Measurements from ENCODE around the gene COMMD10.
"Not testable (repeated sequence)": the region's sequence is repeated elsewhere in the genome, so short reads cannot be mapped to it uniquely, and the experiment has no call there.

Gene COMMD10

DNA sequence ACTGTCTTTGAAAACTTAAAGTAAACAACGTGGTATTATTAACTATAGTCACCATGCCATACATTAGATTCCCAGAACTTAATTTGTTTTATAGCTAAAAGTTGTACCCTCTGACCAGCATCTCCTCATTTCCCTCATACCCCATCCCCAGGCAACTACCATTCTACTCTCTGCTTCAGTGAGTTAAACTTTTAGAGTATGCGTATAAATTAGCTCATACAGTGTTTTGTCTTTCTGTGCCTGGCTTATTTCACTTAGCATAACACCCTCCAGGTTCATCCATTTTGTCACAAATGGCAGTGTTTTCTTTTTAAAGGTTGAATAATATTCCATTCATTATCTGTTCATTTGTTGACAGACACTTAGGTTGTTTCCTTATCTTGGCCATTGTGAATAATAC is 14.2 kb downstream of the COMMD10 start:
- DNase-seq = no peak

DNA sequence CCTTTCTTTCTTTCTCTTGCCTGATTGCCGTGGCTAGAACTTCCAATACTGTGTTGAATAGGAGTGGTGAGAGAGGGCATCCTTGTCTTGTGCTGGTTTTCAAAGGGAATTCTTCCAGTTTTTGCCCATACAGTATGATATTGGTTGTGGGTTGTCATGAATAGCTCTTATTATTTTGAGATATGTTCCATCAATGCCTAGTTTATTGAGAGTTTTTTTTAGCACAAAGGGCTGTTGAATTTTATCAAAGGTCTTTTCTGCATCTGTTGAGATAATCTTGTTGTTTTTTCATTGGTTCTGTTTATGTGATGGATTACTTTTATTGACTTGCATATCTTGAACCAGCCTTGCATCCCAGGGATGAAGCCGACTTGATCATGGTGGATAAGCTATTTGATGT is 20.1 kb downstream of the COMMD10 start:
- not testable (repeated sequence) for DNase-seq

DNA sequence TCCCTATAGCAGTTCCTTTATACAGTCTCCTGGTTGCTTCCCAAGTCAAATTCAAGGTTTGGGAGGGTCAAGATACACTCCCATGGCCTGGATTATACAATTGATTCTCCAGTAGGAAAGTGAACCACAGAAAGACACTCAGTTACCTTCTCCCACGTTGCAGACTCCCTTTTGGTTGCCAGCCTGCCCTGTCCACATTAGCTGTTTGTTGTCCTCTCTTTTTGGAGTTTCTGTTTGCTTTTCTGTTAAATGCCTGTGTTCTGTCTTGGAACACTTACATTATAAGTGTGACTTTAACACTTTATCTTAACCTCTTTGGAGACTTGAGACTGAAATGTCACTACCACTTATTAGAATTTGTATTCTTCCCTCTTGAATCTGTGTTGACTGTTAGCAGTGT is 30.3 kb downstream of the COMMD10 start:
- no peak for DNase-seq

DNA sequence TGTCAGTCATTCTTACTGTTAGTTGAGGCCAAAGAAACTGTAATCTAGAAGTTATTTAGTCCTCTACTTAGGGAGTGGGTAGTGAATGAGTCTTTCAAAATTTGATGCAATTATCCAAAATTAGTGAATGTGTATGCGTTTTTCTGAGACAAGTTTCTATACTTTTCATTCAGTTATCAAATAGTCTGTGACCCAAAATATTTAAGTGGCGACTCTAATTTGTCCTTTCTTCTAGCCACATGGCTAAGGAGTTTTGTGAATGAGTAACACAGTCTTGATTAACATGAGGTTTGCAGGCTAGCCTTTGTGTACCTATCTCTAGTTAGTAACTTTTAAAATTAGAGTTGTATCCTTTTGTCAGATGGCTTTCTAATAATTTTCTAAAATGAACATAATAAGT is 45.6 kb downstream of the COMMD10 start:
- no peak for DNase-seq

DNA sequence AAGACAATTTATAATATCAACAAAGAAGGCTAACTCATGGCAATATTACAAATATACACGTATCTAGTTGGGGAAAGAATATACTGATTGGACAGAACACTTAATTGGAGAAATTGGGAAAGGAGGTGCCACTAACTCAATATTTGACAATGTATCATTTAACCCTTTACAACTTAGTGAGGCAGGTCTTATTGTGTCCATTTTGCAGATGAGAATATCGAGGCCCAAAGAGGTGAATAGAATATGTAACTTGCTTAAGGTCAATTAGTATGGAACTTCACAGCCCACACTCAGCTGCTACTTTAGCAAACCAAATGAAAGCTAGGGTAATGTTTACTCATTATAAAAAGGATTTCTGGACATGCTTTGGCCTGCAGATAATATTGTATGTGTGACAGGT is 46.2 kb downstream of the COMMD10 start:
- DNase-seq = no peak

DNA sequence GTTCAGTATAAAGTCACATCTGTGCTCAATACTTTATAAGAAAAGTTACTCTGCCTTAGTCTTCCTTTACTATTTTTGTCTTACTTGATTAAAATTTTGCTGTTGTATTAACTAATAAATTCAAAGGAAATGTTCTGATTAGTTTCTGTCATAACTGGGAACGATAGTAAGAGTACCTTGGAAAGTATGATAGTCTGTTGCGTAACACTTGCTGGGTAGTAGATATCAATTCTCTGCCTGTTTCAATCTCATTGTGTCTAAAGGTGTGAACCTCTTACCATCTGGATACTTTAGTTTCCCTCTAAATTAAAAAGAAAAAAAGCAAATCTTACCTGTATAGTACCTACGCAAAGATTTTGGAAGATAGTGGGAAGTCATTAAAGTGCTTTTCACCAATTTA is 48.5 kb downstream of the COMMD10 start:
- no peak for DNase-seq

DNA sequence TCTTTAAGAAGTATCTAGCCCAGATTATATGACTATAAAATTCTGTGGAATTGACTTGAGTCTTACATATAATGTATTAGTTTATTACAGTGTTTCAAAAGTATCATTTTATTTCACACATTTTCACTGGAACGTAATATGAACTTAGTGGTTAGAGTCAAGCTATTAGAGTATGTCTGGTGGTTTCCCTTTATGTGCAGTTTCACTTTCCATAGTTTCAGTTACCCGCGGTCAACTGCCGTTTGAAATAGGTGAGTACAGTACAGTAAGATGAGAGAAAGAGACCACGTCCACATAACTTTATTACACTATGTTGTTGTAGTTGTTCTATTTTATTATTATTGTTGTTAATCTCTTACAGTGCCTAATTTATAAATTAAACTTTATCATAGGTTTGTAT is 50.5 kb downstream of the COMMD10 start:
- DNase-seq = peak in 1 of 4 experiments; percentile 11

DNA sequence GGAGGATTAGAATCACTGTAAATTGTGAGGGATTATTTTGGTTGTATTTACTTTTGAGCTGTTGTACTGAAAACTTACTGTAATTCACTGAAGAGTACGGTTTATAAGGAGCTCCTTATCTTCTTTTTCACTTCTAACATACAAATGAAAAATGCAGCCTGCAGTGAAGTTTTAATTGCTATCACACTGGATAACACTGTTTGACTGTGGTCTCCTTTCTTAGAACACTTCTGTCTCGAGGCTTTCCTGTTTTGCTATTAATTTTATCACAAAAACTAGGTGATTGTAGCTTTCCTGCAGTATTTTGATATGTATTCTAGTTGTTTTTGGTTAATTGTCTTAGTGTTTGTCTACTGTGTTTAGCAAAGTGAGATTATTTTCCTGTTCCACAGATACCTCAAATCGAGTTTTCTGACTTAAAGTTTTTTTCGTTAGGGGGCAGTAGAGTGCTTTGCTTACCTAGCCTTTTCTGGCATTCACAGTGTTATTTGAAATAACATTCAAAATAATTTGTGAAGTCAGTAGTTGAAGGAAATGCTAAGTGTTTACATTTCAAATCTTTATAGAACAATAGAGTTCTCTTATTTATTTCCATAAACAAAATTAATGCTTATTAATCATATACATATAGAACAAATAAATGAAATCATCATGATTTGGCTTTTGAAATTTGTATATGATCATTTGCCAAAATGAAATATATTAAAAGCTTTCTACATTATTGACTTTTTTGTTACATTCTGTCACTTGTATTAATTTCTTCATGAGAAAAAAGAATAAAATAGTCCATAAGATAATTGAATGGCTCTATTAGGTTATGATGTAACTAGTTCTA is 52.9 kb downstream of the COMMD10 start:
- DNase-seq = peak; percentile 54 to 77 (median 63)

DNA sequence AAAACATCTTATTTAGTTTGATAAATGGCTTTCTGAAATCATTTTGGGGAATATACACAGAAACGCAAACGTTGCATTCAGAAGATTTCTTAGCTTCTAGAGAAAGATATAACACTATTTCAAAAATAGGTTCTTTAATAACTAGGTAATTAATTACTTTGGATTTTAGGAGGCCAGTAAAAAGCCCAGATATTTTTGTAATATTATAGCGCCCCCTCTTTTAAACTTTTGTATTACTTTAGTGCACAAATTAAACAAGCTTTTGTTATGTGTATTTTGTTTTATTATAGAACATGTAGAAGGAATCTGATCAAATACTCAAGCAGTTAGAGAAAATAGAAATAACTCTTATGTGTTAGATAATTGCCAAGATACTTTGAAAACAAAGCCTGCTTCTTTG is 57.7 kb downstream of the COMMD10 start:
- DNase-seq = no peak

DNA sequence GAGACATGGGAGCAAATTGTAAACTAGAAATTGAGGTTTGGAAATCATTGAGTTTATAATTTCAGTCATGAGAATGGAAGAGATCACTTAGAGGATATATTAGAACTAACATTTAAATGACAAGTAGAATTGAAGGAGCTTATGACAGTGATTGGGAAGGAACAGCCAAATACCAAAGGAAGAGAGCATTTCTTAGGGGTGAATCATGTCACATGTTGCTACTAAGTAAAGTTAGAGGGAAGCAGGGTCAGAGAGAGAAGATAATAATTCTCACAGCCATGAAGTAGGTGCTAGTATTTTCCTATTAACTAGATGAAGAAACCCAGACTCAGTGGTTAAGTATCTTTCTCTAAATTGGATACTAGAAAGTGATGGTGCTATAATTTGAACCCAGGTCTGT is 59.3 kb downstream of the COMMD10 start:
- DNase-seq = no peak

DNA sequence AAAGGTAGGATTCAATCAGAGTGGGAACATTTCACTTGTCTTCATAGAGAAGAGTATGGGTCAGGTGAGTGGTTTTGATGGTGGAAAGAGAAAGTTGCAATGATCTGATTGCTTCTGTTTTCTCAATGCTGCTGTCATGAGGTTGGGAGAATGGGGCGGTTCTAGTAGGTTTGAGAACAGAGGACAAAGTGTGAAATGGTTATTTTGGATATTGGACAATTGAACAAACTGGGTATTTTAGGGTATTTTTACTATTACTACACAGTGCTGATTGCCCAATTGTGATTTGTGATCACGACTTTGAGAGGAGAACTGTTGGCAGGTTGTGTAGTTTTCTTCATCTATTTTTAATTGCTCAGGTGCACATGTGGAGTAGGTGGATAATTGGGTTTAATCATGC is 60.2 kb downstream of the COMMD10 start:
- no peak for DNase-seq

DNA sequence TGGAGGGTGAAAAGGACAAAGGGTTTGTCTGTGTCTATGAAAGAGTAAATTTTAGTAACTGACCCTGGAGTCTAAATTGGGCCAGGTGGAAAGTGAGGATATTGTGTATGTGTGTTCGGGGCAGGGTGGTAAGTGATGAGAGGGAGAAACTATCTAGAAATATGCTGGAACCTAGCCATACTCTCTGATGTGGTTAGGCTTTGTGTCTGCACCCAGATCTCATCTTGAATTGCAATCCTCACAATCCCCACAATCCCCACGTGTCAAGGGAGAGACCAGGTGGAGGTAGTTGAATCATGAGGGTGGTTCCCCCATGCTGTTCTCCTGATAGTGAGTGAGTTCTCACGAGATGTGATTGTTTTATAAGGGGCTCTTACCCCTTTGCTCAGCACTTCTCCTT is 60.6 kb downstream of the COMMD10 start:
- DNase-seq = no peak

DNA sequence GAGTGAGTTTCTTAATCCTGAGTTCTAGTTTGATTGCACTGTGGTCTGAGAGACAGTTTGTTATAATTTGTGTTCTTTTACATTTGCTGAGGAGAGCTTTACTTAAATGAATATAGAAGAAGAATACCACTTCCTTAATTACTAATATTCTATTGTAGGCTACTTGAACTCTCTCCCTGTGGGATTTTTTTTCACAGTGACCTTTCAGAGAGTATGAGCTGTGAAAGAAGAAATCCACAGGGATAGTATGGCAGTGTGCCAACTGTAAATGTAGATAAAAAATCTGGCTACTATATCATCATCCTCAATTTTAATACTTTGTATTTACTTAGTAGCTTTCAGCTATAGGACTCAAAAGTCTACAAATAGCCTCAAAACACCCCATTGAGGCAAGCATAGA is 67.3 kb downstream of the COMMD10 start:
- DNase-seq = peak in 2 of 4 experiments; percentile 11 to 29

DNA sequence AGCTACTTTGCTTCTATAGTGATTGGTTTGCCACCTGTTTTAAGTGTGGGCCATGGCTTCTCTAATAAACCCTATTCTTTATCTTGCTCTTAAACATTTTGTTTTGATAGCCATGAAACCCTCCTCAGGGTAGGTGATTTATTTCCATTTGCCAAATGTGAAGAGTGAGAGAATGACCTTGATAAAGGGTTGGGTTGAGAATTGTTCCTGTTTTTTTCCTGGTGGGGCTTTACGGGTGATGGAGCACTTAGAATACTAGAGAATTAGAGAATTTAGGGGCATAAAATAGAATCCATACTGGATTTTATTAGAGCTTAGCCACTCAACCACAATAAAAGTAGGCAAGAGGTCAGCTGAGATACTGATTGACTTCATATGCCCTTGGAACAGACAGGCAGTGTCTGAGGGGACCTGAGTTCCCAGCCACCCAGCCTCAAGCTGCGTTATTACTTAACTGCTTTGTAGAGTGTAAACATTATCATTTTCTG is 68.9 kb downstream of the COMMD10 start:
- no peak for DNase-seq

DNA sequence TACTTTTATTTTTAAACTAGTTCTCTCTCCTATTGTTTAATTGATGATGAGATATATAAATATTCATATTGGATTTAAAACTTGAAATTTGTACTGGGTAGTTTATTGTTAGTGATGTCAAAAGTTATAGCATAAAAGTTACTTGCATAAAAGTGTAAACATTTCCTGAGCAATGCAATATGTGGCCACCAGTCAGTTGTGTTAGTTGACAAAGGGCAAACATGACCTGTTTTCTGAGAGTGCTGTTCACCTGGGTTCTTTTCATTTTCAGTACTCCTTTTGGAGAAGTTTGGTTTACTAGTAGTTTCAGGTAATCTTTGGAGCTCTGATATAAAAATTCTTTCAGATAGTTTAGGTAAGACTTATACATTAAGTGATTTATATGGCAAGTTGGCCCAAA is 69.4 kb downstream of the COMMD10 start:
- no peak for DNase-seq

DNA sequence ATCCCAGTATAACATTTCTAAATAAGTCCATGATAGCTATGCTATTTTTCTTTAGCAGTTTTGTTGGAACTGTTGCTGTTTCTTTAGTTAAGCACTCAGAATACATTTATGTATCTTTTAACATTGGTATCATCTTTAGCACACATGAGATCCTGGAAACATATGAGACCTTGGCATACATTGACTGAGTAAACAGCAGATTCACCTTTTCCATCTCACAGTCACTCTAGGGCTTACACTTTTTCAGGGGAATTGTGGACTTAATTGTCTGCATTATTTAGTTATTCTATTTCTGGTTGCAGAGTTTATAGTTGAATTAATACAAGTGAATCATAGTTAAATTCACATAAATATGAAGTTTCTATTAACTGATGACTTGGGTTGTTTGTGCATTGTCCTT is 70.1 kb downstream of the COMMD10 start:
- DNase-seq = no peak

DNA sequence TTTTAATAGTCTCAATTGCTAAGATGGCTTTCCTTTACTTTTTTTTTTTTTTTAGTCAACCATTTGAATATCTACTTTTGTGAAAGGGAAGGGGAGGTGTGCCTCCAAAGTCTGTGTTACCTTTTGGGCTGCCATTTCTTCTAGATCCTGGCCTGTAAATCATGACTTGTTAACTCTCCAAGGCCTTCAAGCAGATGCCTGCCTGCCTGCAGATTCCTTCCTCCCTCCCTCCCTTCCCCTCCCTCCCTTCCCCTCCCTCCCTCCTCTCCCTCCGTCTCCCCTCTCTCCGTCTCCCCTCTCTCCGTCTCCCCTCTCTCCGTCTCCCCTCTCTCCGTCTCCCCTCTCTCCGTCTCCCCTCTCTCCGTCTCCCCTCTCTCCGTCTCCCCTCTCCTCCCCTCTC is 73.1 kb downstream of the COMMD10 start:
- DNase-seq = no peak

DNA sequence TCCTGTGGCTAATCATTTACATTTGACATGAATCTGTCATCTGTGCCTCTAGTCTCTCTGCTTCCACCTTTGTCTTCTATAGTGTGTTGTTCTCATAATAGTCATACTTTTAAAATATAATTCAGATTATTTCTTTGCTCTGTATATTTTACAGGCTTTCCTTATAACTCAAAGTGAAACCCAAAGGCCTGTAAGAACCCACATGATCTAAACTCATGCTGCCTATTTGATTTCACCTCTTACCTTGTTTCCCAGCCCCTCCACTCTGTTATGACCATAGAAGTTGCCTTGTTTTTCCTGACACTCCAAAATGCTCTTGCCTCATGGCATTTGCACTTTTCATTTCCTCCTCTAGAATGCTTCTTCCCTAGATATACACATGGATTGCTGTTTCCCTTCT is 74.2 kb downstream of the COMMD10 start:
- peak in 1 of 4 experiments; percentile 6 for DNase-seq

DNA sequence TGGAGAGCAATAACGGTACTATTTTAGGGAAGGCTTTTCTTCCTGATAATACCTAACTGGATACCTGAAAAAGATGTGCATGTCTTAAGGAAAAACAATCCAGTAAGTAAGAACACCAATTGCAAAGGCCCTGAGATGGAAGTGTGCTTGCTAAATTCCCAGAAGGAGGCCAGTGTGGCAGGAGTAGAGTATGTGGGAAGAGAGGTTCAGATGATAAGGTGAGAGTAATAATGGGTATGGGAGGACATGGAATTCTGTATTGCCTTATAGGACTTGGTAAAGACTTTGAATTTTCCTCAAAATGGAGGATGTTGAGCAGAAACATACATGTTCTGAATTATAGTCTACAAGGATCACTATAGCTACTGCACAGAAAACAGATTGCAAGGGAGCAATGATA is 89.3 kb downstream of the COMMD10 start:
- DNase-seq = no peak

DNA sequence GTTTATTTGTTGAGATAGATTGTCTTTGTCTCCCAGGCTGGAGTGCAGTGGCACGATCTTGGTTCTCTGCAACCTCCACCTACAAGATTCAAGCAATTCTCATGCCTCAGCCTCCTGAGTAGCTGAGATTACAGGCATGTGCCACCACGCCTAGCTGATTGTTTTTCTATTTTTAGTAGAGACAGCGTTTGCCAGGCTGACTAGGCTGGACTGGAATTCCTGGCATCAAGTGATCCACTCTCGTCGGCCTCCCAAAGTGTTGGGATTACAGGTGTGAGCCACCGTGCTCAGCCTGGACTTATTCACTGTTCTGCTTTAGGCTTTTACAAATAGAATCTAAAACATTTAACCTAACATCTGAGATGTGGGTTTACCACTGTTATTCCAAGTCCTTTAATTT is 91.3 kb downstream of the COMMD10 start:
- no peak for DNase-seq

DNA sequence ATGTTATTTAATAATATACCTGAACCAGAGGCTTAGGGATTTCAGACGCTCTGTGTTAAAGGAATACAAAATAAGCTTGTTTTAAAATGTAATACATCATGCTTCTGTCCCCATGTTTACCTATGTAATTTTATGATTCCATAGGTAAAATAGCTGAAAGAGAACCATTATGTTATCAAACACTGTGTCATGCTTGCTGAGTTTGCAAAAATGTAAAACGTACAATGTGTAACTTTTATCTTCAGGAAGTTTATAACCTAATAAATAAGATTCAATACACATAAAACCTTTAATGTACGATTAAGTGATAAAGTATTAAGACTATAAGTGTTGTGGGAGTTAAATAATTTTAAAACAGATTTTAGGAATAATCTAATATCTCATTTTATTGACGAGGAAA is 94.1 kb downstream of the COMMD10 start:
- DNase-seq = no peak

DNA sequence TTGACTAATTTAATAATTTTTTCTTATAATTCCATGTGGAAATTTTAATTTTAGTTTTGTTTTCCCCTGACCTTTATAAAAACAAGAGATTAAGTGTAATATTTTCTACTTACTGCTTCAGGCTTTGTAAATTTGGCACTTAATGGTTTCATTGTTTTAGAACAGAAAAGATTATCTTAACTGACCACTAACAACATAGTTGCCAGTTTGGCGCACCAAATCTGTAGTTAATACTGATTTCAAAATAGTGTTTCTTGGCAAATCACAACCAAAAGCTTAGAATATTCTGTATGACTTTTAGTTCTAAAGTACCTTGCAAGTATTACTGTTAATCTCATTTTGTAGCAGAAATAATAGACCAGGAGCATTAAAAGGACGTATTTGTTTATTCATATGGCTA is 124.3 kb downstream of the COMMD10 start:
- DNase-seq = no peak

DNA sequence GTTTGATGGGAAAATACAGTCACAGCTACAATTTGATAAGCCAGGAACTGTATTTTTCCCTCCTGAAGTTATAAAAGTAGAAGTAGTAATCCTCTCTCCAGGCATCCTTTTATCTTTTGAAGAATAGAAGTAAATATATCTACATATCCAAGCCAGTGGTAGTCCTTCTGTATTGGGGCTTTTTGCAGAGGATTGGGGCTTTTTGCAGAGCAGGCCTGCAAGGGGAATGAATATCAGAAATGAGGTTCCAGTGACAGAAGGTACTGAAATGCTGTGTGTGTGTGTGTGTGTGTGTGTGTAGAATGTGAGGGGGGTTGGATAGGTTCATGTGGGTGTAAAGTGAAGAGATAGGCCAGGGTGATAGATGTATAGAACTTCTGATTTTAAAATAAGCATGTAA is 127.4 kb downstream of the COMMD10 start:
- DNase-seq = no peak

DNA sequence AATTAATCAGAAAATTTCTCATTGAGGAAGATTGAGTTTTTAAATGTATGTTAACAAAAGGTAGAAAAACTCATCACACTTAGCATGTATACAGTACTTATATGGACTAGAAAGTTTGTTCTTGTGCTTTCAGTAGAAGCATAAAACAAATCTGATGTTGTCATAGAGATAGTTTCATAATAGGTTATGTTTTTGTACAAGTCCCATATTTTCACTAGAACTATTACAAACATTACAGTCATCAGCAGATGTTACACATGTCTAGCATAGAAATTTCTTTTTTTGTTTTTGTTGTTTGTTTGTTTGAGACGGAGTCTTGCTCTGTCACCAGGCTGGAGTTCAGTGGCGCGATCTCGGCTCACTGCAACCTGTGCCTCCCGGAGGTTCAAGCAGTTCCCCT is 131.4 kb downstream of the COMMD10 start:
- DNase-seq = no peak
